ENCODE results near the gene PTPRN2.
"Not testable (repeated sequence)": the region's sequence is repeated elsewhere in the genome, so short reads cannot be mapped to it uniquely, and the experiment has no call there.

Gene PTPRN2

DNA sequence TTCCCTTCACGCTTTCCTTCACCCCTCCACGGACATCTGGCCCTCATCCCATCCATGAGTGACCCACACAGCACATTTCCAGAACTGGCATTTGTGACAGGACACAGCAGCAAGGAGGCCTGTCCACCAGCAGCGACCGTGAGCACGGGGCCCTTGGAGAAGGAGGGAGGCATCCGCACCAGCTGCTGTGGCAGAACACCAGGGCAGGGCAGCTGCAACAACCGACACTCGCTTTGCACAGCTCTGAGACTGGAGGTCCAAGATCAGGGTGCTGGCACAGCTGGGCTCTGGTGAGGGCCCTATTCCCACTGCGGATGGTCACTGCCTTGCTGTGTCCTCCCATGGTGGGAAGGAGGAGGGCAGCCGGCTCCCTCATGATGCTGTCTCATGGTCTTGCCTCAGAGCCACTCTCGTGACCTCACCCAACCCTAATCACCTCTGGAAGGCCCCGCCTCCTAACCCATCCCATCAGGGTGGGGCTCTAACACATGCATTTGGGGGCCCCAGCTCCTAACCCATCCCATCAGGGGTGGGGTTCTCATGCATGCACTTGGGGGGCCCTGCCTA lies 36.7 kb downstream of the PTPRN2 start:
- no peak for DNase-seq (ENCODE audit: low read depth)

GRCh38 chr7:158550394-158550700 lies 37.3 kb downstream of the PTPRN2 start:
- no peak for DNase-seq (ENCODE audit: low read depth)

GRCh38 chr7:158549616-158550393 lies 37.8 kb downstream of the PTPRN2 start:
- DNase-seq (ENCODE audit: low read depth), result no peak

- no peak for DNase-seq (ENCODE audit: low read depth)
These were observed 38.4 kb downstream of the PTPRN2 start for GRCh38 chr7:158549176-158549615.

DNA sequence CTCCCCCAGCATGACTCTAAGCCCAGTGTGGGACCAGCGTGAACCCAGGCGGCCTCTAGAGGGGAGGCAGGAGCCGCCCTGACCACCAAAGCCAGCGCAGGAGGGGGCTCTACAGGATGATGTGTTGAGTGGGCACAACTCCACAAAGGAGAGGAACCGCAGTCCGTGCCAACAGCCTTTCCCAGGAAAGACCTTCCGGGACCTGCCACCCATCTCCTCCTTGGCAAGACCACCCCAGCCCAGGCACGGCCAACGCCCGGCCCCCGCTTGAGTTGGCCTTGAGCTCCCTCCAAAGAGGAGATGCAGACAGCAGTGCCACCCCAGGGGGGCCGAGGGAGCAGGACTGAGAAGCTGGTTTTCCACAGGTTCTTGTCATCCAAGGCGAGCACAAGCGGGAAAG lies 38.9 kb downstream of the PTPRN2 start:
- no peak for DNase-seq (ENCODE audit: low read depth)

DNA sequence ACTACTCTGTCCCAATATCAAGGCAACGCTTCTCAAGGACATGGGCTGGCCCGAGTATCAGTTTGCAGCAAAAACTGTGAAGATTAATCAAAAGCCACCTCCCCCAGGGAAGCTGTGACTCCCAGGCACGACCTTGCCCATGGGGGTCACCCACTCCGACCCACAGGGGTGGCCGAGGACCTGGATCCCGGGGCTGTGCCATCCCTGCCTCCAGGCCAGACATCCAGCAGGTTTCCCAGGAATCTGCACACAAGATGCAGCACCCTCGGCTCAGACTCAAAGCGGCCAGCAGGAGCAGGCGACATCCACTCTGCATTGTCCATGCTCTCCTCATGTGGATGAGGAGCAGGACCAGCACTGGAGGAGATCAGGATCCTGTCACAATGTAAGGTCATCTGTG lies 39.8 kb downstream of the PTPRN2 start:
- no peak for DNase-seq (ENCODE audit: low read depth)

GRCh38 chr7:158546626-158547025 lies 41.0 kb downstream of the PTPRN2 start:
- no peak for DNase-seq (ENCODE audit: low read depth)

DNA sequence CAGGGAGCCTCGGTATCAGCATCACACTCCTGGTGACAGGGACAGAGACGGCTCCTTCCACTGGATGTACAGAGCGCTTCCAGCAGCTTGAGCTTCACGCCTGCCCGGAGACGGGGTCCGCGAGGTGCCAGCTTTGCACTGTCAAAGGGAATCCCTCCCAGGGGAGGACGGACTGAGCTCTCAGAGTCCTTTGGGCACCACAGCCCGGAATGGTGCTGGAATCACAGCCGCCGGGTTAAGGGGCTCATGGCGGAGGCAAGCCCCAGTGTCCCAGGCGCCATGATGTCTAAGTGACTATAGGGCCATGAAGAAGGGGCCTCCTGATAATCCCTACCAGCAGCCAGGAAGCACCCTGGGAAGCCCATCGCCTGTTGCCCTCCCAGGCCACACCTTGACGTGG lies 41.4 kb downstream of the PTPRN2 start:
- DNase-seq (ENCODE audit: low read depth), result no peak

- DNase-seq (ENCODE audit: low read depth), result no peak
These were observed 42.9 kb downstream of the PTPRN2 start for GRCh38 chr7:158544708-158545107.

DNA sequence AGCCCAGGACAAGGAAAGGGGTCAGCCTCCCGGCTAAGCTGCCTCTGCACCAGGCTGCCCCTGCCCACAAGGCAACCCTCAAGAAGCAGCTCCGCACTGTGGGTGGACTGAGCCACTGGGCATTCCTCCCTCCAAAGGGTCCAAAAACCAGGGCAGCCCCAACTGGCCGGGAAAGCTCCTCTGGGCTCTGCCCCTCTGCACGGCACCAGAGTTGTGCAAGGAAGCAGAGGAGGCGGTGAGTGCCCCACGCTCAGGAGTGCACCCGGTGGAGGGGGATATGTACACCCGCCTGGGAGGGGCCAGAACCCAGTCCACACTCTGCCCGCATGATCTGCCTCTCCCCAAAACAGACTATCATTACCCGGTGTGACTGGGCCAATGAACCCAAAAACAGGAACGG lies 43.8 kb downstream of the PTPRN2 start:
- DNase-seq (ENCODE audit: low read depth), result no peak

- DNase-seq (ENCODE audit: low read depth), result no peak
These were observed 44.7 kb downstream of the PTPRN2 start for GRCh38 chr7:158542651-158543566.

GRCh38 chr7:158541346-158542010 lies 46.1 kb downstream of the PTPRN2 start:
- no peak for DNase-seq (ENCODE audit: low read depth)

- no peak for DNase-seq (ENCODE audit: low read depth)
These were observed 47.9 kb downstream of the PTPRN2 start for GRCh38 chr7:158539711-158540146.

GRCh38 chr7:158538156-158538946 lies 49.3 kb downstream of the PTPRN2 start:
- DNase-seq (ENCODE audit: low read depth), result no peak

- no peak for DNase-seq (ENCODE audit: low read depth)
These were observed 50.1 kb downstream of the PTPRN2 start for GRCh38 chr7:158537516-158537882.

DNA sequence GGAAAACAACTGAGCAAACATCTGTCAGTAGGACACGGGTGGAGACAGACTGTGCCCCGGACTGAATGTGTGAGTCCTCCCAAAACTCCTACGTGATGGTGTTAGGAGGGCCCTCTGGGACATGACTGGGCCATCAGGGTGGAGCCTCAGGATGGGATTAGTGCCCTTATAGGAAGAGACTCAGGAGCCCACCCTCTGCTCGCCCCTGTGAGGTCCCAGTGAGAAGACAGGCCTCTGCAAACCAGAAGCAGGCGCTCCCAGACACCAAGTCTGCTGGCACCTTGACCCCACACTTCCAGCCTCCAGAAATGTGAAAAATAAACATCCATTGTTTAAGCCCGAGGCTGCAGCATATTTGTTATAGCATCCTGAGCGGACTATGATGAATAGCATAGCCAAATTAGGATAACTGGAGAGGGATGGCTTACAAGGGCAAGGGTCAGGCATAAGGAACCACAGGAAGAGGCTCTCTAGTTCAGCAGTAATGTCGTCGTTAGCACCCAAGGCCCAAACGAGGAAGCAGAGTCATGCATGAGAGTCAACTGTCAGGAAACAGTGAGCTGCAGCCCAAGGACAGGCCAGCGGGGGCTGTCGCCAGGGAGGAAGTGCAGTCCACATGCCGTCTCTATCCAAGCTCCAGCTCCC lies 50.6 kb downstream of the PTPRN2 start:
- no peak for DNase-seq (ENCODE audit: low read depth)

DNA sequence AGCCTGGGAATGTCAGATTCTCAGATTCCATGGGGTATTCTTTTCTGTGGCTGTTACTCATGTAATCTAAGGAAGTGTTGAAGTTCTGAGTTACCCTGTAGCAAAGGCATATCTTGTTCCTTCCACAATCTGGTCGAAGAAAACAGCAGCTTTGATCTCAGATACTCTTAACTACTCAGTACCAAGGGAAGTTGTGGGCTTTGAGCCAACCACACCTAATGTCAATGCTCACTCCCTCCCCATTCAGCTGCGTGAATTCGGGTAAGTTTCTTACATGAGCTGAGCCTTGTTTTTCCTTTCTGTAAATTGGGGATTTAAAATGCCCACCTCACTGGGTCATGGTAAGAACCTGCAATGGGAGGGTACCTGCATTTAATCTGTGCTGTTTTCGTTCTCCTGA lies 52.5 kb downstream of the PTPRN2 start:
- no peak for DNase-seq (ENCODE audit: low read depth)

- no peak for DNase-seq (ENCODE audit: low read depth)
These were observed 53.0 kb downstream of the PTPRN2 start for GRCh38 chr7:158534598-158534997.

- not testable (repeated sequence) for DNase-seq (ENCODE audit: low read depth)
These were observed 53.5 kb downstream of the PTPRN2 start for GRCh38 chr7:158534134-158534515.

DNA sequence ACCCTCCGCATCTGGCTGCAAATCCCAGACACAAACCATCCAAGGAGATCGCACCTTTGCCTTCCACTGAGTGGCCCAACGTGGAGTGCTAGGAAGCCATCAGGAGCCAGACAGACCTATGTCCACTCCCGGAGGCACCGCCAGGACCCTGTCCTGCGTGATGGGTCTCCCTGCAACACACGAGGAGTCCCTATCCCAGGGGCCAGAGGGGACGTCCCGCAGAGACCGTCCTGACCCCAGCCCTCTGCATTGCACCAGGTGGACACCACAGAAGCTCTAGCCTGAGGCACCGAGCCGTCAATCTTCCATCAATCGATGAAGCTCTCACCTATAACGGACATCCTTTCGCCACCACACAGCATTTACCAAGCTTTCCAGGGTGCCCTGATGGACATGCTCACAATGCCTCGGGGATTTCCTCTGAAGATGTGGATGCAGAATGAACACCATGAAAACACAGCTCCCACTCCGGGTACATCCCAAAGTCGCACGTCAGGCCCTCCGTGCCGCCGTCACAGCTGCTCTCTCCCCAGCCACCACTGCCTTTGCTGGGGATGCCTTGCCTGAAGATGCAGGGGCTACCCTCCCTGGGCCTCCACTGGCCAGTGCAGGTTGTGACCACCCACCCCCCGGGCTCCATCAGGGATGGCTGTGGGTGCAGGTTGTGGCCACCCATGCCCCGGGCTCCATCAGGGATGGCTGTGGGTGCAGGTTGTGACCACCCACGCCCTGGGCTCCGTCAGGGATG lies 54.1 kb downstream of the PTPRN2 start:
- DNase-seq (ENCODE audit: low read depth), result no peak

Measured in HS-5 (cell line).